DLD1 (cell line): ENCODE measurements around the gene ERP44.
"Not testable (repeated sequence)": the region's sequence is repeated elsewhere in the genome, so short reads cannot be mapped to it uniquely, and the experiment has no call there.

Experiments used
- in situ Hi-C: cut with HindIII; loops from 2 replicates; pipeline ENCODE4 v1.10.0; 2017; ENCODE audit warnings: low sequenced_read_pairs

The ERP44 gene

DNA sequence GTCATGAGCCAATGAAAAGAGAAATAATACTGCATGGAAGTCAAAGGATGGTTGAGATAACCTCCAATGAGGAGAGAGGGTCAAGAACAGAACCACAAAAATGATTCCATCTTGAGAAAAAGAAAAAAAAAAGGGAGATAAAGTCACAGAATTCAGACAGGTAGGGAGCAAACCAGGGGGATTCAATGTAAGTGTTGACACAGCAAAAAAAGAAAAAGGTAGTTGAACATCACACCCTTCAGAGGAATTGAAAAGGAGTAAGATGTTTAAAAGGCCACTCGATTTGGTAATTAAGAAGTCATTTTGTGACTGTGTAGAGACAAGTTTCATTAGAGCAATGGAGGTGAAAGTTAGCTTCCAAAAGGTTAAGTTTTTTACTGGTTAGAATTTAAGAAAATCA is 79.3 kb downstream of the ERP44 start:
- in situ Hi-C loops = no loop called here

DNA sequence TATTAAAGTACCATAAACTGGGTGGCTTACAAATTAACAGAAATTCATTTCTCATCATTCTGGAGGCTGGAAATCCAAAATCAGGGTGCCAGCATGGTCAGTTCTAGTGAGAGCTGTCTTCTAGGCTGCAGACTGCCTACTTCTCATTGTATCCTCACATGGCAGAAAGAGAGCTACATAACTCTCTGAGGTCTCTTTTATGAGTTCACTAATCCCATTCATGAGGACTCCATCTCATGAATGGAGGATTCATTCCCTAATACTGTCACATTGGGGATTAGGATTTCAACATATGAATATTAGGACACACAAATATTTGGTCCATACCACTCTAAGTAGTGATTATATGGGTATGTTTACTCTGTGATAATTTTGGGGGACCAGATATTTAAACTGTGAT is 84.0 kb downstream of the ERP44 start:
- in situ Hi-C loops = no loop called here

DNA sequence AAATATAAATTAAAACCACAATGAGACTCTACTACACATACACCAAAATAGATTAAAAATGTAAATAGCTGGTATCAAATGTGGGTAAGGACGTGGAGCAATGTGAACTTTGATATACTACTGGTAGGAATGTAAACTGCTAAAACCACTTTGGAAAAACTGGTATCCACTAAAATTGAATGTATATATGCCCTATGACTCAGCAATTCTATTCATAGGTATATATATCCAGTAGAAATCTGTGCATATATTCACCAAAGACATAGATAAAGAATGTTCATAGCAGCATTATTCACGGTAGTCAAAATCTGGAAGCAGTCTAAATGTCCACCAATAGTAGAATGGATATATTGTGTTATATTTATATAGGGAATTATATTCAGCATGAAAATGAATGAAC is 85.2 kb downstream of the ERP44 start:
- in situ Hi-C loops = no loop called here

DNA sequence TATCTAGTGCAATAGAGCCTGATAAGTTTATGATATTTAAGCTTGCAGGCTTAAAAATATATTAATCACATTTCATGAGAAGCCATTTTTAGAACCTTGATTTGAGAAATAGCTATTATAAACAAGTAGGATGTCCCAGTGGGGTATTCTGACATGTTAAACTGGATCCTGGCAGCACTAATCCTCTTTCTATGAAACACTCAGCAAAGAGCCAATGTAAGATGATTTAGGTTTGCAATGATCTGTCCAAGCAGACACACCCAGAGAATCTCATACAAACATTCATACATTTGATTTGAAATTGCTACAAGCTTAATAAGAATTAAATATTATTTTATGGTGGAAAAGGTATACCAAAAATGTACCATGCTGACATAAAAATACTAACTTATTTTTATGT is 86.5 kb downstream of the ERP44 start:
- in situ Hi-C loops = no loop called here

DNA sequence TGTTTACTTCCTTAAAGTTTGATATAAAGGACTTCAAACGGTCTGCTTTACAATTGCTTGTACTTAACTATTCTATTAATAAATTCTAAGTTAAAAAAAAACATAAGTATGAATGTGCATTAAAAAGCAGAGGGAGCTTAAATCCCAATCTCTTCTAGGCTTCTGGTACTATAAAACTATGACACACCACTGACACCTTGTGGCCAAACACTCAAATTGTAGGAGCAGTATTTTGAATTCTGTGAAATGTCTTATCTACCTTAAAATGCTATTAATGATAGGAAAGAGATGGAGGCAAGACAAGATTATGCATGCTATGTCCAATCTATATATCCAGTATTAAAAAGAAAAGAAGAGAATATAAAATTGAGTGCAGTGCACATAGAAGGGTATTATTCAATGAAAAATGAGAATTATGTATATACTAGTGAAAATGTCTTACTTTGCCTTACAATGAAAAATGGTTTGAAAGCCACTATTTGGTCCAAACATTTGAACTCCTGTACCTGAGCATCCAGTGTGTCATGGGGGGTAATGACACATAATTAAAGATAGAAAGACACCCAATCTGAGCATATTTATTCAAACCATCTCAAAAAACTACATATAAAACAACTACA is 87.6 kb downstream of the ERP44 start:
- in situ Hi-C loops = no loop called here

DNA sequence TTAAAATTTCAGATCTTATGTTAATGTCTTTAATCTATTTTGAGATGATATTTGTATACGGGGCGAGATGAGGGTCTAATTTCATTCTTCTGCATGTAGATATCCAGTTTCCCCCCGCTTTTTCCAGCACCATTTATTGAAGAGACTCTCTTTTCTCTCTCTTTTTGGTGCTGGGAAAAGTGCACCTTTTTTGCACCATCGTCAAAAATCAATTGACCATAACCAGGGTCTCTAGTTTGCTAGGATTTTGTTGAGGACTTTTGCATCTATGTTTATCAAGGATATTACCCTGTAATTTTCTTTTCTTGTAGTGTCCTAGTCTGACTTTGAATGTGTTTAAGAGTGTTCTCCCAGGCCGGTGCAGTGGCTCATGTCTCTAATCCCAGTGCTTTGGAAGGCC is 99.0 kb downstream of the ERP44 start:
- in situ Hi-C loops = no loop called here

DNA sequence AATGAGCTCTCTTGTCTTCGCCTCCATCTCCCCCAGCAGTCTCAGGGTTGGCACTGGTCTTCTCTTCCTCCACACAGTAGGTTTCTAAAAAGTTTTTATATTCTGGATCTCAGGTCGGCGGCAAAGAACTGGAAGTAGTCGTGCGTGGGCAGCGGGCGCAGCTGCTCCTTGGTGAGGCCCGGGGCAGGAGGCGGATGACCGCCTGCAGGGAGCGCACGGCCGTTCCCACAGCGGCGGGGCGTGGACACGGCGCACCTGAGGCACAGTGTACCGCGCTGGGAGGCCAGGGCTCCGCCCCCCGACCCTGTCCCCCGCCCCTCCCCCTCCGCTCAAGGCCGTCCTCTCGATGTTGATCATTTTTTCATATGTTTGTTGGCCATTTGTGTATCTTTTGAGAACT is 99.9 kb downstream of the ERP44 start:
- in situ Hi-C loops = no loop called here

DNA sequence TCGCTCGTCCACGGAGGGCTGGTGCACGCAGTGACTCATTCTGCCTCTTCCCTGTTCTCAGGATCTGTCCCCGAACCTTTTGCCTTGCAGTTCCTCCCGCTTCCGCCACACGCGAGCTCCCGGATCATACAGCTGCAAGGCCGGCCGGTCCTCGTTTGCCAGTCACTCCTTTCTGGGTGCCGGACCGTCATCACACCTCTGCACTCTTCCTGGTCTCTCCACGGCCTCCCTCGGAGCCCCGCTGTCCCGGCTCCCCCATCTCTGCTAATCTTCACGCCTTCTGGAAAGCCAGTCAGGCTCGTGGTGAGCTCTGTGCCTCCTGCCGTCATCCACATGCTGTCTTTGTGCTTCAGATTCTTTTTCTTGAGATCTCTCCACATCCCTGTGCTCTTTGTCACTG is 100.5 kb downstream of the ERP44 start:
- in situ Hi-C loops = no loop called here

DNA sequence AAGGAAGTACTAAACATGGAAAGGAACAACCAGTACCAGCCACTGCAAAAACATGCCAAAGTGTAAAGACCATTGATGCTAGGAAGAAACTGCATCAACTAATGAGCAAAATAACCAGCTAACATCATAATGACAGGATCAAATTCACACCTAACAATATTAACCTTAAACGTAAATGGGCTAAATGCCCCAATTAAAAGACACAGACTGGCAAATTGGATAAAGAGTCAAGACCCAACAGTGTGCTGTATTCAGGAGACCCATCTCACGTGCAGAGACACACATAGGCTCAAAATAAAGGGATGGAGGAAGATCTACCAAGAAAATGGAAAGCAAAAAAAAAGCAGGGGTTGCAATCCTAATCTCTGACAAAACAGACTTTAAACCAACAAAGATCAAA is 108.3 kb downstream of the ERP44 start:
- in situ Hi-C loops = not testable (repeated sequence)

DNA sequence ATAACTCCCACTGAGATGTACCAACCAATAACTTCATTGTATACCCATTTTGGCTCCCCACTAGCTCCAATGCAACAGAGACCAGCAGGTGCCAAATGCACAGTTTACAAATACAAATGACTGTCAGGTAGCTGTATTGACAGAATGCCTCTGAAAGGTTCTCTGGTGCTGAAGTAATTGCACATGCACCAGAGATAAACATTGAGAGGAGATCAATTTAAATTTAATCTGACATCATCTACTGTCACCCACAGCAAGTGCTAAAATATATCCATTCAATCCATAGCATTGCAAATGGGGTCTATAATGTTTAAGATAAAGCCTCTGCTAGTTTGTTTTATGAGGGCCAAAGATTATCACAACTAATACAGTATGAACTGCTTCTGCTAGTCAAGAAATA is 112.2 kb downstream of the ERP44 start:
- in situ Hi-C loops = no loop called here

DNA sequence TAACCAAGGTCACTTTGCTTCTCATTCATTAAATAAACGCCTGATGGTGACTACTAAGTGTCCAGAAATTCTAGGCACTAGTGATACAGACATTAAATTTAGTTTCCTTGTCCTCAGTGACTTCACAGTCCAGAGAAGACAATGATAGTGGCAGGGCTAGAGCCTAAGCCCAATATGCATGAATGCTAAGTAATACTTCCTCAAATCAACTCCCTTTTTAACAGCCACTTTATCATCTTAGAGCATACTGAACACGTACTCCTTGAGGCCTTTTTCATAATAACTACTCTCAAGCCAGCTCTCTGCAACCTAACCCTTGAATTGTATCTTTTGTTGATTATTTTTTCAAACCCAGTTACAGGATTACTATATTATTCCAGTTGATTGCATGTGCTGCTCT is 118.2 kb downstream of the ERP44 start:
- in situ Hi-C loops = no loop called here

DNA sequence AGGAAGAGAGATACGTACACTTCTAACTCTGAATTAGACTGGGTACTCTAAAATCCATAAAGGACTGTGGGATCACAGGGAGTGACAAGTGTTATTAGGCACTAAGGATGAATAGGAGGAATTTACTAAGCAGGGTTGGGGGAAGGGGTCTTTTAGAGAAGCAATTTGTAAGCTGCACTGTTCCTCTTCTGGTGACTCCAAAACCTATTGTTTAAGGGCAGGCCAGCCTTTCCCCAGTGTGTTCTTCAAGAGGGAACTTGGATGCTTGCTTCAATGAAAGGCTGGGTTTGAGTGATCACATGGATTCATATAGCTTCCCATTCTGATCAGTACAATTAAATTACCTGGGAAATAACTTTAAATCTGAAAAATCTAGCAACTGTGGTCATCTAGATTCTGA is 120.6 kb downstream of the ERP44 start:
- in situ Hi-C loops = no loop called here

DNA sequence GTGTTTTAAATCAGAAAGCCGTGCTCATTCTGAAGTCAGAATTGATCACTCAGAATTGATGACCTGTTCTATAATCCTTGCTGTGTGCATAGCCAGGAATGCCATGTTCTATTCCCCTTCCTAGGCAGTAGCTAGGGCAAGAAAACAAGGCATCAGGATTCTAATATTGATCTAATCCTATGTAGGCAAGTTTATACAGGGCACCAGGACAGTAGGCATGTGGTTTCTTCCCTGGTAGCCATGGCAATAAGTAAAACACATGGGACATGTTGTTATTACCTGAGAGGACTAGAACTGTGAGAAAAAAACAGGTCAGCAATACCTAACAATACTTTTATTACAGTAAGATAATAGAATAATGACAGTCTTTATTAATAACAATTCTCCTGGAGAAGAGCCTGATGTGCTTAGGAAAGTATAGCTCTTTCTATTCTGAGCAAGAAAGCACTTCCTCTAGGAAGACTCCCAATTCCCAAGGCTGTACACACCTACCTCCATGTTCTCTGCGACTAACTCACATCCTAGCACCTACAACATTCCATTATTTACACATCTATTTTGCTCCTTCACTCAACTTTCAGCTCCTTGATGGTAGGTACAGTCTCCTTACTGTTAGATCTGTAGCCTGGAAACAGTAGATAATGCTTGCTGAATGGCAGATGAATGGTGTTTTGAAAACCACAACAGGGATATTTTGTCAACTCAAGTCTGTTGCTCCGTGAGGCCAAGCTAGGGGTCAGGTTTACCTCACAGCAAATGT is 121.6 kb downstream of the ERP44 start:
- in situ Hi-C loops = no loop called here

DNA sequence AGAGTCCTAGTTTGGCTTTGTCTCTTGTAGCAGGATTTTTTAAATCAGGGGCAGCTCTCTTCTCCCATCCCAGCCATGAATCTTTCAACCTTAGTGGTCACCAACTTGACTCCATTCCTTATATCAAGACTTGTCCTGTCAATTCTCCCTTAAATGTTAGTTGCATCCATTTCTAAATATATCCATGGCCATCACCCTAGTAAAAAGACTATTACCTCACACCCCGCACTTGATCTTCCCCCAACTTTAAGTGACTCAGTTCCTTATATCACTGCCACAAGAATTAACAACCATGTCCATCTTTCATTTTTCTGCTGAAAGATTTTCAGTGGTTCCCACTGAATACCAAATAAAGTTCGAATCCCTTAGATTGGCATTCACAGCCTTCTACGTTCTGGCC is 125.3 kb downstream of the ERP44 start:
- in situ Hi-C loops = no loop called here

DNA sequence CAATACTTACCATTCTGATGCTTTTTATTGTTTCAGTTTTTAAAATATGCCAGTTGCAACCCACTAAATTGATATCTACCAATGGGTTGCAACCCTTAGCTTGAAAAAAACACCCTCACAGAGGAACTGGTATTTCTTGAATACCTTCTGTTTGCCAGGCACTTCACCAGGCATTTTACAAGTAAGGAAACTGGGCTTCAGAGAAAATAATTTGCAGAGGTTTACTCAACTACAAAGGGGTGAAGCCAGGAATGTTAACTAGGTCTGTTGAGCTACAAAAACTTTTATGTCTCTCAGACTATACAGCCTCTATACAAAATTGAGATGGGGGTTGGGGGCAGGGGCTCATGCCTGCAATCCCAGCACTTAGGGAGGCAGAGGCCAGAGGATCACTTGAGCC is 127.4 kb downstream of the ERP44 start:
- in situ Hi-C loops = no loop called here

DNA sequence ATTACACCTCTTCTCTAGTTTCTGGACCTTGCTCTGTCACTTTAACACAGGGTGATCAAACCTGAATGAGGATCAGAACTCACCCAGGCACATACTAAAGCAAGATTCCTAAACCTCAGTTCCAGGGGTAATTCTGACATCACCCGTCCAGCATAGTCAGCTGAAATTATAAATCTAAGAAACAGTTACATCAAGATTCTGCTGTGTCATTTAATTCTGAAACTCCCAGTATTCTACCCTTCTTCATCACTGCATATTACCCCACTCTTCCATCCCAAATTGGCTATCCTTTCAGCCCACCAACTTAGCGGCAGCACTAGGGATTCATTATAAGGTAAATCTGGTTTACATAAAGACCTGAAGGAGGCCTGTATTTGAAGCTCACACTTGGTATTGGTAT is 128.3 kb downstream of the ERP44 start:
- in situ Hi-C loops = no loop called here

DNA sequence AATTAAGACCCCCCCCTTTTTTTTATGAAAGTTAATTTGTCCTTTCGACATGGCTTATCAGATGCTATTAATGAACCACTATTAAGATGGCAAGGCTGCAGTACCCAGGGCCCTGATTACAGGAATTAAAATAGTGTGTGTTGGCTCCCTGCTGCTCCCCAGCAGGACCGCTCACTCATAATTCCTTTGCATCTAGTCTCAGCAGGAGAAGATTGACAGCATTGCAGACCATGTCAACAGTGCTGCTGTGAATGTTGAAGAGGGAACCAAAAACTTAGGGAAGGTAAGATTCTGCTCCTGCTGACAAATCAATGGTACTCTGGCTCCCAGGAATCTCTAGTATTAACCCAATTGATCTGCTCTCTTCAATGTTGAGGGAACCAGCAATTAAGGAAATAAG is 131.3 kb downstream of the ERP44 start:
- in situ Hi-C loops = no loop called here

DNA sequence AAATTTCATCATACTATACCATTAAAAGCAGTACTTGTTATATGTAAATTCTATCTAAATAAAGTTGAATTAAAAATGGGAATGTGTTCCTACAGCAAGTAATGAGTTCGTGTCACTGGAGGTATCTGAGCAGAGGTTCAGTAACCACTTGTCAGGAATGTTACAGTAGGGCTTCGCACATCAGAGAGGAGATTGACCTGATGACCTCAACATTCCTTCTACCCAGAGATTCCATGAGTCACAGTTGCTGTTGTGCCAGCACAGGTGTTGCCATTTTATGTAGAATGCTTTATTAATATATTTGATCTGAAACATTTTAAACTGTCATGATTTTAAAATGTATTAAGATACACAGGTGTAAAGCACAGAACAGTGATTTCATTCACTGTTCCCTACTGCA is 132.1 kb downstream of the ERP44 start:
- in situ Hi-C loops = no loop called here

DNA sequence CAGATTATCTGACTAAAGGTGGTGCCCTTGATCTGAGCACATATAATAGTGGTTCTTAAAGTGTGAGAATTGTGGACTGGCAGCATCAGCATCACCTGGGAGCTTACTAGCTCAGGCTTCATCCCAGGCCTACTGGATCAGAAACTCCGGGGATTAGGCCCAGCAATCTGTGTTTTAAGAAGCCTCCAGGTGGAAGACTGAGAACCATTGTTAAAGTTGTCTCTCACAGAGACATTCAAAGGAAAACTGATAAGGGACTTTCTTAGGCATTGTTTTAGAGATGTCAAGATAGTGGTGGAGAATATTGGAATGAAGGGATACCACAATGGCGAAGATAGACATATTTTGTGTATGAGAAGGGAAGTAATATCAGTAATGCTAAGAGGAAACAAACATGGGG is 132.8 kb downstream of the ERP44 start:
- in situ Hi-C loops = no loop called here

DNA sequence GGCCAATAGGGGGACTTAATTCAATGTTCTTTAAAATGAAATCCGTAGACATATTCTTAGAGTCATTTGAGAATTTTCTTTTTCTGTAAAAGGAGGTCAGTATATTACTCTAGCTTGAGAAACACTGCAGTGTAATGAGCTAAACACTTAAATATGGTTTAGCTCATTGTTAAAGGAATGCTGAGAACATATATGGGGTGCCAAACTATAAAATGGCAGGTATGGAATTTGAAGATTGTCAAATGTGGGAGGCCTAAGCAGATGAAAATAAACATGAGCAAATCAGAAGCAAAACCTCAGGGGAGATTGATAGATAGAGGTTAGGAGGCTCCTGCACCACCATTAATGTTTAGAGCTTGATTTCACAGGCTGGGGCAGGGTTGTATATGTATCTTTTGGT is 134.5 kb downstream of the ERP44 start:
- in situ Hi-C loops = no loop called here

DNA sequence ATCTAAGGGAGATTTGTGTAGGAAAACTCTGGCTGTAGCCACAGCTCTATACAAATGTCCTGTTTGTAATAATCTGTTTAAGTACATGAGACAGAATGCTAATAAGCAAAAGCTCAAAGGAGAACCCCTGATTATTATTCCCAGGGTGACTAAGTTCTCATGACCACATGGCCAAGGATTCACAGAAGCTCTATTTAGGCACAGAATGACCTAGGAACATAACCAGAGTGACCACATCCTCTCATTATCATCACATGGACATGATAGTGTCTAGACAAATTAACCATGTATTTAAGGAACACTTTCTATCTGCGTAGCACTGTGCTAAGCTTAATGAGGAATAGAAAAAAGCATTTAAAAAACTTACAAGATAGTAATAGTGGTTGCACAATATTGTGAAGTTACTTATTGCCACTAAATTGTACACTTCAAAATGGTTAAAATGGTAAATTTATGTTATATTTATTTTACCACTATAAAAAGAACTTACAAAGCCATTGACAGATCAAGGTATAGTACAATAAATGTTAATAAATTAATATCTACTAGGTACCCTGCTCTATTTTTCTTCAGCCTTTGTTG is 136.0 kb downstream of the ERP44 start:
- in situ Hi-C loops = no loop called here

DNA sequence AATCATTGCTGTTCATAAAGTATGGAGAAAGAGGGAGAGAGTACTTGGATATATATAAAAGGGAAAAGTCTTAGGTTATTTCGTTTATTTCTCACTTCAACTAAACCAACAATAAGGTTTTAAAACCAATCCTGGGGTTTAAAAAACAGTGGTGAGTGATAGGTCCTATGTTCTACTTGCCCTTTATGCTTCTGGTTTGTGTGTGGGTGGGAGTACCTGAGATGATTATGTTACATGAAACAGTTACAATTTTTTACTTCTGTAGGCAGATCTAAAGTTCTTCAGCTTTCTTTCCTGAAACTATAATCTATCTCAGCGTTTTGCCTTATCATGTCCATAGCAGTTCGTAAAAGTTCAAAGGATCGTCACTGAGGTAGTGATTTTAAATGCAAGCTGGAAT is 143.2 kb downstream of the ERP44 start:
- in situ Hi-C loops = no loop called here

DNA sequence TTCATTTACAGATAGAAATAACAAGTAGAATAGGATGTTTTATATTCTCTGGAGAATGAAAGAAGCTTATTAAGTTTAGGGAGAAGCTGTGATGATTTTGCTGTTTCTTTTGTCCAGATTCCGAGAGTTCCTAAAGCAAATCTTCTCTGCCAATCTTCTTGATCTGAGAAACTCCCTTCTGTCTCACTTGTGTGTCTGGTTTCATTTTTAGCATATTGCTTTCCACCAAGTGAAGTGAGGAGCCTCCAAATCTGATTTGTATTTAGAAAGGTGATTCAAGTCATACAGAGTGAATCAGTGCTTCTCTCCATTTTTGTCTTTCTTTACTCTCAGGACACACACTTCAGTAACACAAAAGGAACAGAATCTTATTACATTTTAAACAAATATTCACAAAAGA is 144.0 kb downstream of the ERP44 start:
- in situ Hi-C loops = no loop called here
